K562 (cell line): Measurements from ENCODE around the gene ZNF236. TPM values are rescaled to one million over a fixed set of nuclear protein-coding genes. Genes with fewer than 3 reads are reported as not detected.

Experiments
- BRD4 ChIP-seq: fragments of 200-600 bp; sonication (generic); IDR thresholded peaks from 2 replicates; pipeline ENCODE4 v1.6.1; 2017; ENCODE audit warnings: inconsistent platforms
- CTBP1 ChIP-seq: fragments of 450-650 bp; IDR thresholded peaks from 2 replicates; pipeline ENCODE4 v1.6.1; 2016; ENCODE audit warnings: borderline replicate concordance
- KAT2B ChIP-seq: IDR thresholded peaks from one replicate; pipeline ENCODE4 v1.6.1; 2012; ENCODE audit warnings: low read depth, mild to moderate bottlenecking, control low read depth, inconsistent platforms, low read length, moderate library complexity
- MBD2 ChIP-seq: sonication (generic); IDR thresholded peaks from 2 replicates; pipeline ENCODE4 v1.6.1; 2016; ENCODE audit warnings: low read depth, borderline replicate concordance
- MGA ChIP-seq: fragments of 450-650 bp; IDR thresholded peaks from 2 replicates; pipeline ENCODE4 v1.6.1; 2016; ENCODE audit warnings: mild to moderate bottlenecking, moderate library complexity
- ZNF407 ChIP-seq: fragments of 450-650 bp; IDR thresholded peaks from 2 replicates; pipeline ENCODE4 v1.6.1; 2016; ENCODE audit warnings: low read depth
- ZNF655 ChIP-seq: fragments of 250-450 bp; sonication (Bioruptor Pico); IDR thresholded peaks from 2 replicates; pipeline ENCODE4 v1.5.0; 2021
- ZNF764 ChIP-seq: fragments of 250-450 bp; sonication (Bioruptor Pico); IDR thresholded peaks from 2 replicates; pipeline ENCODE4 v1.4.0; 2020; ENCODE audit warnings: low read depth, mild to moderate bottlenecking, moderate library complexity
- polyA plus RNA-seq, 8 experiments: library from polyadenylated mRNA; depleted of rRNA in 4 of 8; stranded (reverse) in 5 of 8; unstranded in 3 of 8; fragments of >200 nt; fragmentation: Nextera tagmentation in 2 of 8; fragmentation: Illumina TruSeq in 1 of 8; extraction: Ambion mirVana in 2 of 8; extraction: Trizol in 1 of 8; gene quantifications; 2 replicates each; pipeline versions ENCODE4 v1.2.1 to v1.2.3, GENCODE V29; 2011 to 2014; ENCODE audit warnings: inconsistent platforms in 1 of 8, missing spikeins in 1 of 8
- total RNA-seq, 7 experiments: library from RNA; depleted of rRNA in 6 of 7; stranded (reverse); fragments of >200 nt in 6 of 7; fragmentation: Illumina TruSeq in 2 of 7; extraction: Trizol in 2 of 7; gene quantifications; 2 replicates each; pipeline versions ENCODE4 v1.2.1 to v1.2.3, GENCODE V29; 2011 to 2021; ENCODE audit warnings: low replicate concordance in 1 of 7

The ZNF236 gene
- total and polyA plus RNA-seq, 9 of the 15 experiments (the other 6 are each of a cell fraction or from before 2014, with no cell fraction given) = 0.35 to 8.7 (median 3.4) TPM

- TF ChIP-seq ZNF407 (no peak), MGA (no peak), ZNF655 (CRISPR knock-in tag) (no peak), MBD2 (no peak), ZNF764 (no peak), BRD4 (no peak), CTBP1 (no peak), KAT2B (no peak)
These were observed 81.0 kb downstream of the ZNF236 start (continued) for GRCh38 chr18:76903386-76903785.
